HCT116 (cell line): ENCODE data around the gene NPR1. TPM values are rescaled to one million over a fixed set of nuclear protein-coding genes. Genes with fewer than 3 reads are reported as not detected.
"Not testable (repeated sequence)": the region's sequence is repeated elsewhere in the genome, so short reads cannot be mapped to it uniquely, and the experiment has no call there.

Source experiments
- ATAC-seq: fragments of 200-7000 bp; cut with Tn5 transposase; 2 replicates; pipeline ENCODE4 v1.9.1; 2020; ENCODE audit warnings: mild to moderate bottlenecking, moderate library complexity
- BruUV-seq: library from RNA; stranded (reverse); fragments of 400-500 nt; replicated peaks from 2 replicates; lab custom pipeline; 2021; lab: Mats Ljungman, UMichigan
- CTCF ChIA-PET: fragments of 300-600 bp; sonication (Branson Sonifier 250); formaldehyde crosslinking; loops from one replicate; lab custom pipeline; 2021; ENCODE audit warnings: antibody characterized with exemption; lab: Charles Lee
- POLR2A ChIA-PET: fragments of 300-600, 350-600 bp; sonication (Branson Sonifier 250); formaldehyde crosslinking; loops from one replicate; lab custom pipeline; 2021; ENCODE audit warnings: antibody characterized with exemption; lab: Charles Lee
- RAD21 ChIA-PET, 2 experiments: fragments of 300-600 bp; sonication (Branson Sonifier 250); formaldehyde crosslinking; loops; one replicate each; lab custom pipeline; 2023; ENCODE audit warnings: low total read pairs in 2 of 2; ENCODE audit not compliant: uncharacterized antibody in 2 of 2, unreplicated experiment in 2 of 2, low non-redundant PET in 1 of 2; lab: Charles Lee
- DNase-seq: peaks from one replicate; pipeline ENCODE4 v3.0.0-alpha.2; 2010; ENCODE audit warnings: low read depth, low spot score
- H2AFZ ChIP-seq: fragments of 200-600 bp; shearing (Covaris generic), sonication (generic); 2 replicates; pipeline ENCODE4 v1.6.1; 2017; ENCODE audit warnings: low read depth, mixed run types, mixed read lengths, antibody characterized with exemption, low read length; ENCODE audit not compliant: poor library complexity, severe bottlenecking
- H3K27ac ChIP-seq: 2 replicates; pipeline ENCODE4 v1.5.1; 2012; ENCODE audit warnings: low read depth, low read length
- H3K27me3 ChIP-seq: fragments of 200-600 bp; sonication (generic); 2 replicates; pipeline ENCODE4 v1.6.1; 2016; ENCODE audit warnings: mixed run types, low read length, mixed read lengths; ENCODE audit not compliant: insufficient read depth
- H3K36me3 ChIP-seq, 2 experiments: fragments of 200-500 bp in 1 of 2; fragments of 200-600 bp in 1 of 2; sonication (Bioruptor generic) in 1 of 2; sonication (generic) in 1 of 2; 2 replicates each; pipeline versions ENCODE4 v1.5.1 to v1.6.1; 2014 to 2016; ENCODE audit warnings: low read length in 2 of 2, inconsistent platforms in 1 of 2, mixed read lengths in 1 of 2, mixed run types in 1 of 2; ENCODE audit not compliant: insufficient read depth in 2 of 2, control insufficient read depth in 1 of 2
- H3K4me1 ChIP-seq, 2 experiments: fragments of 200-600 bp in 1 of 2; sonication (generic) in 1 of 2; 2 replicates each; pipeline versions ENCODE4 v1.5.1 to v1.6.1; 2012 to 2017; ENCODE audit warnings: low read length in 2 of 2, inconsistent platforms in 1 of 2, mild to moderate bottlenecking in 1 of 2, mixed read lengths in 1 of 2, mixed run types in 1 of 2, moderate library complexity in 1 of 2; ENCODE audit not compliant: insufficient read depth in 2 of 2, control insufficient read depth in 1 of 2
- H3K4me2 ChIP-seq: fragments of 200-600 bp; sonication (generic); 2 replicates; pipeline ENCODE4 v1.6.1; 2017; ENCODE audit warnings: mixed run types, low read length, mixed read lengths
- H3K4me3 ChIP-seq, 2 experiments: fragments of 200-600 bp in 1 of 2; sonication (generic) in 1 of 2; replicated peaks in 1 of 2; 2 replicates each; pipeline ENCODE4 v1.5.1; 2011 to 2016; ENCODE audit warnings: low read length in 2 of 2, control low read depth in 1 of 2, low read depth in 1 of 2, mild to moderate bottlenecking in 1 of 2, mixed read lengths in 1 of 2, mixed run types in 1 of 2
- H3K79me2 ChIP-seq: fragments of 200-600 bp; sonication (generic); 2 replicates; pipeline ENCODE4 v1.6.1; 2017; ENCODE audit warnings: mild to moderate bottlenecking, mixed run types, low read length, moderate library complexity, mixed read lengths; ENCODE audit not compliant: insufficient read depth
- H3K9ac ChIP-seq: fragments of 200-600 bp; sonication (generic); 2 replicates; pipeline ENCODE4 v1.6.1; 2016; ENCODE audit warnings: low read length, mixed read lengths
- H3K9me2 ChIP-seq: fragments of 200-600 bp; sonication (generic), shearing (Covaris generic); 2 replicates; pipeline ENCODE4 v1.6.1; 2017; ENCODE audit warnings: mixed run types, mild to moderate bottlenecking, moderate library complexity; ENCODE audit not compliant: insufficient read depth
- H3K9me3 ChIP-seq, 2 experiments: fragments of 200-500 bp in 1 of 2; fragments of 200-600 bp in 1 of 2; sonication (Bioruptor generic) in 1 of 2; sonication (generic) in 1 of 2; 2 replicates each; pipeline ENCODE4 v1.6.1; 2014 to 2017; ENCODE audit warnings: low read length in 2 of 2, mixed read lengths in 2 of 2, inconsistent platforms in 1 of 2, low read depth in 1 of 2, mild to moderate bottlenecking in 1 of 2, mixed run types in 1 of 2, moderate library complexity in 1 of 2; ENCODE audit not compliant: control insufficient read depth in 1 of 2, insufficient read depth in 1 of 2
- H4K20me1 ChIP-seq: fragments of 200-600 bp; sonication (generic), shearing (Covaris generic); 2 replicates; pipeline ENCODE4 v1.6.1; 2017; ENCODE audit warnings: mixed run types, mild to moderate bottlenecking, moderate library complexity; ENCODE audit not compliant: insufficient read depth
- CTCF ChIP-seq, 3 experiments: fragments of 200-600 bp in 1 of 3; sonication (generic) in 1 of 3; IDR thresholded peaks in 2 of 3; conservative IDR thresholded peaks in 1 of 3; 2 replicates each; pipeline ENCODE4 v1.5.1; 2012 to 2017; ENCODE audit warnings: low read depth in 2 of 3, low read length in 2 of 3, antibody characterized with exemption in 1 of 3, borderline replicate concordance in 1 of 3, control low read depth in 1 of 3, mild to moderate bottlenecking in 1 of 3, mixed read lengths in 1 of 3, mixed run types in 1 of 3, moderate library complexity in 1 of 3; ENCODE audit not compliant: insufficient read depth in 1 of 3
- EGR1 ChIP-seq: IDR thresholded peaks from 2 replicates; pipeline ENCODE4 v1.6.1; 2012; ENCODE audit warnings: low read depth
- ELF1 ChIP-seq: IDR thresholded peaks from 2 replicates; pipeline ENCODE4 v1.6.1; 2012; ENCODE audit warnings: low read depth, borderline replicate concordance
- EZH2phosphoT487 ChIP-seq: fragments of 200-600 bp; IDR thresholded peaks from 2 replicates; pipeline ENCODE4 v1.6.1; 2018; ENCODE audit warnings: antibody characterized with exemption, borderline replicate concordance
- MAX ChIP-seq: IDR thresholded peaks from 2 replicates; pipeline ENCODE4 v1.6.1; 2012
- POLR2AphosphoS5 ChIP-seq: IDR thresholded peaks from 2 replicates; pipeline ENCODE4 v1.6.1; 2011; ENCODE audit warnings: mild to moderate bottlenecking, low read depth, low read length, moderate library complexity
- RAD21 ChIP-seq: IDR thresholded peaks from 2 replicates; pipeline ENCODE4 v1.6.1; 2012; ENCODE audit warnings: low read depth, mild to moderate bottlenecking
- SP1 ChIP-seq: IDR thresholded peaks from 2 replicates; pipeline ENCODE4 v1.6.1; 2012; ENCODE audit warnings: low read depth
- SRF ChIP-seq: IDR thresholded peaks from 2 replicates; pipeline ENCODE4 v1.6.1; 2012; ENCODE audit warnings: low read depth
- YY1 ChIP-seq: IDR thresholded peaks from 2 replicates; pipeline ENCODE4 v1.6.1; 2011; ENCODE audit warnings: low read length, low read depth, moderate library complexity, mild to moderate bottlenecking; ENCODE audit not compliant: insufficient replicate concordance; ENCODE audit errors: extremely low read depth
- ZNF274 ChIP-seq: fragments of 200-500 bp; sonication (Bioruptor generic); IDR thresholded peaks from 2 replicates; pipeline ENCODE4 v1.6.1; 2014; ENCODE audit warnings: mild to moderate bottlenecking, low read depth, low read length, inconsistent platforms
- intact Hi-C: fragments of 100-400 bp; cut with micrococcal nuclease; formaldehyde crosslinking; loops from 2 replicates; pipeline ENCODE4 v1.10.0; 2022
- total RNA-seq: library from RNA; stranded (reverse); gene quantifications from one replicate; pipeline ENCODE4 v1.2.1, GENCODE V29; 2021; ENCODE audit not compliant: unreplicated experiment

NPR1 gene
- total RNA-seq, 1 experiment from 2014 or later: 0.07 TPM

GRCh38 chr1:153717330-153717729 is 38.8 kb downstream of the NPR1 start:
- no peak for TF ChIP-seq SRF
- TF ChIP-seq EGR1: no peak
- TF ChIP-seq RAD21: no peak
- ChIA-PET POLR2A (no interaction called here), RAD21 (no interaction called here), CTCF (no interaction called here)
- no peak overlapping the region for H3K9ac ChIP-seq
- H3K9me2 ChIP-seq: no peaks in the 10 kb centered on the region
- ATAC-seq (no peak), DNase-seq (no peak)
- BruUV-seq: no TSS peak
- no peak overlapping the region for H3K27ac ChIP-seq
- no peaks in the 10 kb centered on the region for H3K79me2 ChIP-seq
- H3K9me3 ChIP-seq: no peaks in the 10 kb centered on the region
- intact Hi-C loops: no loop called here
- H3K4me1 ChIP-seq: no peaks in the 10 kb centered on the region
- no peak overlapping the region for H3K4me3 ChIP-seq
- no peak overlapping the region for H2AFZ ChIP-seq
- H3K36me3 ChIP-seq: no peaks in the 10 kb centered on the region
- no peak overlapping the region for H3K4me2 ChIP-seq
- no peaks in the 10 kb centered on the region for H4K20me1 ChIP-seq
- H3K27me3 ChIP-seq: no peaks in the 10 kb centered on the region

GRCh38 chr1:153723687-153724086 is 45.2 kb downstream of the NPR1 start:
- intact Hi-C loops: no loop called here
- no peak for TF ChIP-seq ZNF274
- TF ChIP-seq SP1: no peak
- no peak for TF ChIP-seq POLR2AphosphoS5
- TF ChIP-seq EZH2phosphoT487: no peak
- no peak for TF ChIP-seq CTCF (IDR thresholded peaks at IDR 0.05 in 2 of 3, conservative IDR thresholded peaks at IDR 0.05 in 1 of 3; ENCODE audit: borderline replicate concordance in 1 of 3, insufficient read depth in 1 of 3, low read depth in 2 of 3, low read length in 2 of 3)
- TF ChIP-seq SRF: no peak
- no peak for TF ChIP-seq ELF1
- no peak for TF ChIP-seq RAD21
- TF ChIP-seq YY1: no peak
- no peak for TF ChIP-seq MAX
- ChIA-PET RAD21 (no interaction called here), CTCF (no interaction called here), POLR2A (no interaction called here)
- Histone ChIP-seq H3K27ac (no peak overlapping the region), H2AFZ (no peak overlapping the region), H4K20me1 (no peaks in the 10 kb centered on the region), H3K4me1 (peaks cover 3 to 9% of the 10 kb centered on the region in 2 experiments; a peak in 2 of 4 replicates), H3K4me2 (no peak overlapping the region), H3K9ac (no peak overlapping the region), H3K79me2 (peaks cover 5% of the 10 kb centered on the region), H3K9me2 (no peaks in the 10 kb centered on the region), H3K9me3 (no peaks in the 10 kb centered on the region), H3K36me3 (no peaks in the 10 kb centered on the region), H3K4me3 (no peak overlapping the region), H3K27me3 (no peaks in the 10 kb centered on the region)
- ATAC-seq (no peak), DNase-seq (no peak)
- BruUV-seq: no TSS peak

- H3K9ac ChIP-seq, H3K4me2 ChIP-seq, H3K9me3 ChIP-seq, DNase-seq, intact Hi-C loops, POLR2A ChIA-PET, H3K36me3 ChIP-seq, H3K27ac ChIP-seq, BruUV-seq, RAD21 ChIA-PET, CTCF ChIA-PET, H3K9me2 ChIP-seq, H3K4me3 ChIP-seq, H2AFZ ChIP-seq, ATAC-seq, H4K20me1 ChIP-seq, H3K27me3 ChIP-seq: not testable (repeated sequence)
- peaks cover 3 to 16% of the 10 kb centered on the region in 2 experiments; a peak in 3 of 4 replicates for H3K4me1 ChIP-seq
- peaks cover 12% of the 10 kb centered on the region for H3K79me2 ChIP-seq
Measured at GRCh38 chr1:153724634-153725033, 46.1 kb downstream of the NPR1 start.
